ENCODE results near the gene ADISSP.

ADISSP gene

GRCh38 chr20:3804254-3804751, 36.8 kb upstream of the ADISSP start:
- Histone ChIP-seq H3K9me3 (ENCODE audit: control insufficient read depth, insufficient read depth, low read length) (no peaks in the 10 kb centered on the region), H3K36me3 (ENCODE audit: control insufficient read depth, low read length) (peaks cover 61% of the 10 kb centered on the region), H3K4me2 (ENCODE audit: low read length) (no peak overlapping the region)

GRCh38 chr20:3803854-3804253, 36.3 kb upstream of the ADISSP start:
- no peak for TF ChIP-seq EZH2phosphoT487 (IDR thresholded peaks at IDR 0.05; ENCODE audit: borderline replicate concordance, low read length)
- H3K27ac ChIP-seq (ENCODE audit: low read depth, low read length), result no peak overlapping the region
- peaks cover 64% of the 10 kb centered on the region for H3K36me3 ChIP-seq (ENCODE audit: control insufficient read depth, low read length)

More at GRCh38 chr20:3804254-3804751, 36.8 kb upstream of the ADISSP start:
- TF ChIP-seq EZH2phosphoT487 (IDR thresholded peaks at IDR 0.05; ENCODE audit: borderline replicate concordance, low read length), result no peak
- TF ChIP-seq CTCF (IDR thresholded peaks at IDR 0.05; ENCODE audit: low read depth, low read length, poor library complexity, severe bottlenecking), result no peak
- H3K27me3 ChIP-seq (ENCODE audit: control insufficient read depth, low read length), result no peaks in the 10 kb centered on the region
- H3K27ac ChIP-seq (ENCODE audit: low read depth, low read length), result no peak overlapping the region
- H4K20me1 ChIP-seq (ENCODE audit: control insufficient read depth, insufficient read depth, low read depth, low read length), result no peaks in the 10 kb centered on the region
- no peaks in the 10 kb centered on the region; the same call in 1 of the 2 replicates for H3K79me2 ChIP-seq (ENCODE audit: control insufficient read depth, low read length)
- H3F3A ChIP-seq (ENCODE audit: control insufficient read depth, insufficient read depth), result no peaks in the 10 kb centered on the region
- H3K4me3 ChIP-seq (ENCODE audit: low read length), result no peak overlapping the region
- no peaks in the 10 kb centered on the region for H3K9me2 ChIP-seq (replicated peaks; ENCODE audit: control insufficient read depth, low read length)
- peaks cover 21% of the 10 kb centered on the region for H3K4me1 ChIP-seq (ENCODE audit: control insufficient read depth, low read length)

DNA sequence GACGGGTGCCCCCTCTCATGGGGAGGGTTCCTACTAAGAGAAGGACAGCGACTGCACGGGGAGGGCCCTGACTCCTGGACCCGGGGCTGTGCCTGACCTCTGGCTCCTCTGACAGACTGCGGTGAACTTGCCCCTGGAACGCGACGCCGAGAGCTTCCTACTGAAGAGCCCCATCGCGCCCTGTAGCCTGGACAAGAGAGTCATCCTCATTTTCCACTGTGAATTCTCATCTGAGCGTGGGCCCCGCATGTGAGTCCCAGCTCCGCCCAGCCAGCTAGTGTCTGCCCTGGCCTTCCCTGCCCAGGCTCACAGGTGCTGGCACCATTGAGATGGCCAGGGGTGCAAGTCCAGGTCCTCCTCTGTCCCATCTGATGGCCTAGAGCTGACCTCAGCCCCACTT, 35.7 kb upstream of the ADISSP start:
- no peak overlapping the region for H3K27ac ChIP-seq (ENCODE audit: low read depth, low read length)
- H4K20me1 ChIP-seq (ENCODE audit: control insufficient read depth, insufficient read depth, low read depth, low read length), result no peaks in the 10 kb centered on the region
- TF ChIP-seq EZH2phosphoT487 (IDR thresholded peaks at IDR 0.05; ENCODE audit: borderline replicate concordance, low read length) (no peak), CTCF (IDR thresholded peaks at IDR 0.05; ENCODE audit: low read depth, low read length, poor library complexity, severe bottlenecking) (no peak)
- peaks cover 9% of the 10 kb centered on the region; the same call in 1 of the 2 replicates for H3F3A ChIP-seq (ENCODE audit: control insufficient read depth, insufficient read depth)
- no peaks in the 10 kb centered on the region for H3K27me3 ChIP-seq (ENCODE audit: control insufficient read depth, low read length)
- no peak overlapping the region for H3K4me2 ChIP-seq (ENCODE audit: low read length)
- no peaks in the 10 kb centered on the region for H3K9me2 ChIP-seq (replicated peaks; ENCODE audit: control insufficient read depth, low read length)
- H3K36me3 ChIP-seq (ENCODE audit: control insufficient read depth, low read length), result peaks cover 70% of the 10 kb centered on the region
- no peaks in the 10 kb centered on the region for H3K9me3 ChIP-seq (ENCODE audit: control insufficient read depth, insufficient read depth, low read length)
- no peak overlapping the region for H3K4me3 ChIP-seq (ENCODE audit: low read length)
- peaks cover 7% of the 10 kb centered on the region for H3K79me2 ChIP-seq (ENCODE audit: control insufficient read depth, low read length)
- H3K4me1 ChIP-seq (ENCODE audit: control insufficient read depth, low read length), result peaks cover 31% of the 10 kb centered on the region

More at GRCh38 chr20:3803854-3804253, 36.3 kb upstream of the ADISSP start:
- Histone ChIP-seq H3K27me3 (ENCODE audit: control insufficient read depth, low read length) (no peaks in the 10 kb centered on the region), H3F3A (ENCODE audit: control insufficient read depth, insufficient read depth) (peaks cover 3% of the 10 kb centered on the region; the same call in 1 of the 2 replicates), H3K4me1 (ENCODE audit: control insufficient read depth, low read length) (peaks cover 25% of the 10 kb centered on the region), H3K4me3 (ENCODE audit: low read length) (no peak overlapping the region), H3K79me2 (ENCODE audit: control insufficient read depth, low read length) (peaks cover 2% of the 10 kb centered on the region), H3K9me2 (replicated peaks; ENCODE audit: control insufficient read depth, low read length) (no peaks in the 10 kb centered on the region), H3K4me2 (ENCODE audit: low read length) (no peak overlapping the region), H3K9me3 (ENCODE audit: control insufficient read depth, insufficient read depth, low read length) (no peaks in the 10 kb centered on the region), H4K20me1 (ENCODE audit: control insufficient read depth, insufficient read depth, low read depth, low read length) (no peaks in the 10 kb centered on the region)

DNA sequence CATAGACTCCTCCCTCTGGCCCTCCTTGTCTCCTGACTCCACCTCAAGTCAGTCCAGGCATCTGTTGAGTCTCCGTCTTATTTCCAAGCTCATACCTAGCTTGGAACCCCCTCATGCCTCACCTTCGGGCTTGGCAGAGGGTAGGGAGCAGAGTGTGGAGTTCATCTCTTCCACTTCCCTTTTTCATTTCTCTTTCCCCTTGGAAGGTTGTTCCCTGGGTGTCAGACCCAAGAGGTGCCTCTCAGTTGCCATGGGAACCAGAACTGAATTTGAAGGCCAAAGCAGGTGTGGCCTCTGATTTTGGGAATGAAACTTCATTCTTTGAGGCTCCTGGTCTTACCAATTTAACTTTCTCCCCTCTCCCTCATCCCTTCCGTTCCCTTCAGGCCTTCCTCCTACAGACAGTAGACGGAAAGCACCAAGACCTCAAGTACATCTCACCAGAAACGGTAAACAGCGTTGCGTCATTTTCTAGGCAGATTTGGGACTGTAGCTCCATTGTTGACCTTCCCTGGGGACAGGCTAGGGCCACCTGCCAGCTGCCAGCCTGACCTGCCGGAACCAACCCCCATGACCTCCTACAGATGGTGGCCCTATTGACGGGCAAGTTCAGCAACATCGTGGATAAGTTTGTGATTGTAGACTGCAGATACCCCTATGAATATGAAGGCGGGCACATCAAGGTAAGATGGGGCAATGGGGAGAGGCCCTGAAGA, 35.1 kb upstream of the ADISSP start:
- H3K36me3 ChIP-seq (ENCODE audit: control insufficient read depth, low read length), result peaks cover 71% of the 10 kb centered on the region
- peaks cover 37% of the 10 kb centered on the region for H3K4me1 ChIP-seq (ENCODE audit: control insufficient read depth, low read length)
- no peaks in the 10 kb centered on the region for H3K9me3 ChIP-seq (ENCODE audit: control insufficient read depth, insufficient read depth, low read length)
- TF ChIP-seq EZH2phosphoT487 (IDR thresholded peaks at IDR 0.05; ENCODE audit: borderline replicate concordance, low read length) (no peak), CTCF (IDR thresholded peaks at IDR 0.05; ENCODE audit: low read depth, low read length, poor library complexity, severe bottlenecking) (no peak)
- peaks cover 11% of the 10 kb centered on the region; the same call in 1 of the 2 replicates for H3F3A ChIP-seq (ENCODE audit: control insufficient read depth, insufficient read depth)
- H3K27ac ChIP-seq (ENCODE audit: low read depth, low read length), result no peak overlapping the region
- no peaks in the 10 kb centered on the region for H3K27me3 ChIP-seq (ENCODE audit: control insufficient read depth, low read length)
- no peaks in the 10 kb centered on the region for H4K20me1 ChIP-seq (ENCODE audit: control insufficient read depth, insufficient read depth, low read depth, low read length)
- no peak overlapping the region for H3K4me2 ChIP-seq (ENCODE audit: low read length)
- H3K4me3 ChIP-seq (ENCODE audit: low read length), result no peak overlapping the region
- H3K9me2 ChIP-seq (replicated peaks; ENCODE audit: control insufficient read depth, low read length), result no peaks in the 10 kb centered on the region
- H3K79me2 ChIP-seq (ENCODE audit: control insufficient read depth, low read length), result peaks cover 13% of the 10 kb centered on the region

Data from DOHH2 (cell line).